MCF 10A (cell line): Measurements from ENCODE around the gene ABCC4. TPM values are rescaled to one million over a fixed set of nuclear protein-coding genes. Genes with fewer than 3 reads are reported as not detected.
"Not testable (repeated sequence)": the region's sequence is repeated elsewhere in the genome, so short reads cannot be mapped to it uniquely, and the experiment has no call there.

ENCODE experiments used
- BruUV-seq: library from RNA; stranded (reverse); fragments of 400-500 nt; replicated peaks from 2 replicates; lab custom pipeline; 2021; lab: Mats Ljungman, UMichigan
- CTCF ChIA-PET: fragments of 300-600 bp; sonication (Branson Sonifier 250); formaldehyde crosslinking; extraction: SDS; loops from one replicate; lab custom pipeline; 2021; ENCODE audit warnings: antibody characterized with exemption, inconsistent platforms; lab: Yijun Ruan, JAX
- POLR2A ChIA-PET: fragments of 300-600, 350-650 bp; sonication (Branson Sonifier 250); formaldehyde crosslinking; extraction: SDS; loops from one replicate; lab custom pipeline; 2020; ENCODE audit warnings: antibody characterized with exemption, inconsistent platforms; lab: Yijun Ruan, JAX
- DNase-seq: peaks from one replicate; pipeline ENCODE4 v3.0.0-alpha.2; 2018; ENCODE audit not compliant: unreplicated experiment
- H3K27ac Mint-ChIP-seq: one replicate; pipeline ENCODE4 v1.8.0; 2022; ENCODE audit warnings: mild to moderate bottlenecking, low read depth, mixed read lengths; ENCODE audit not compliant: unreplicated experiment
- H3K27me3 Mint-ChIP-seq: one replicate; pipeline ENCODE4 v1.8.0; 2022; ENCODE audit warnings: mixed read lengths; ENCODE audit not compliant: insufficient read depth, unreplicated experiment
- H3K36me3 Mint-ChIP-seq: one replicate; pipeline ENCODE4 v1.8.0; 2022; ENCODE audit warnings: mild to moderate bottlenecking, moderate library complexity, mixed read lengths; ENCODE audit not compliant: insufficient read depth, unreplicated experiment
- H3K4me1 Mint-ChIP-seq: one replicate; pipeline ENCODE4 v1.8.0; 2022; ENCODE audit warnings: mixed read lengths; ENCODE audit not compliant: insufficient read depth, unreplicated experiment
- H3K4me3 Mint-ChIP-seq: one replicate; pipeline ENCODE4 v1.8.0; 2022; ENCODE audit warnings: mild to moderate bottlenecking, moderate library complexity, mixed read lengths; ENCODE audit not compliant: unreplicated experiment
- H3K9me3 Mint-ChIP-seq: one replicate; pipeline ENCODE4 v1.8.0; 2022; ENCODE audit warnings: mixed read lengths; ENCODE audit not compliant: unreplicated experiment
- CTCF ChIP-seq: fragments of 200-600 bp; IDR thresholded peaks from one replicate; pipeline ENCODE4 v1.8.0; 2022; ENCODE audit warnings: antibody characterized with exemption, mild to moderate bottlenecking; ENCODE audit not compliant: unreplicated experiment
- intact Hi-C: fragments of 100-400 bp; cut with micrococcal nuclease; formaldehyde crosslinking; loops from 2 replicates; pipeline ENCODE4 v1.14.1; 2022
- total RNA-seq: library from RNA; stranded (reverse); gene quantifications from 2 replicates; pipeline ENCODE4 v1.2.3, GENCODE V29; 2022

Gene ABCC4
- total RNA-seq, 1 experiment from 2014 or later, result 13.9 TPM

GRCh38 chr13:95174517-95174916 is 126.7 kb downstream of the ABCC4 start:
- no peaks in the 10 kb centered on the region for H3K4me1 Mint-ChIP-seq
- peaks cover 12% of the 10 kb centered on the region for H3K36me3 Mint-ChIP-seq
- ChIA-PET POLR2A (no interaction called here), CTCF (interaction anchor here (0.5 kb wide), 1 partner anchor 1551 kb away, joined by 3 read pairs; no protein-coding TSS in a partner anchor)
- H3K4me3 Mint-ChIP-seq, result no peak overlapping the region
- H3K27ac Mint-ChIP-seq, result no peak overlapping the region
- no peaks in the 10 kb centered on the region for H3K27me3 Mint-ChIP-seq
- TF ChIP-seq CTCF, result no peak
- no TSS peak for BruUV-seq
- DNase-seq, result no peak
- H3K9me3 Mint-ChIP-seq, result no peaks in the 10 kb centered on the region
- intact Hi-C loops, result no loop called here

GRCh38 chr13:95168191-95168590 is 133.1 kb downstream of the ABCC4 start:
- CTCF ChIA-PET, result no interaction called here
- no peak overlapping the region for H3K27ac Mint-ChIP-seq
- DNase-seq, result no peak
- TF ChIP-seq CTCF, result no peak
- intact Hi-C loops, result no loop called here
- POLR2A ChIA-PET, result no interaction called here
- H3K4me1 Mint-ChIP-seq, result no peaks in the 10 kb centered on the region
- no TSS peak for BruUV-seq
- H3K36me3 Mint-ChIP-seq, result no peaks in the 10 kb centered on the region
- H3K9me3 Mint-ChIP-seq, result no peaks in the 10 kb centered on the region
- no peak overlapping the region for H3K4me3 Mint-ChIP-seq
- no peaks in the 10 kb centered on the region for H3K27me3 Mint-ChIP-seq

GRCh38 chr13:95167003-95167402 is 134.2 kb downstream of the ABCC4 start:
- H3K27me3 Mint-ChIP-seq, POLR2A ChIA-PET, intact Hi-C loops, BruUV-seq, DNase-seq, H3K9me3 Mint-ChIP-seq, H3K27ac Mint-ChIP-seq, H3K36me3 Mint-ChIP-seq, H3K4me3 Mint-ChIP-seq, CTCF ChIA-PET, H3K4me1 Mint-ChIP-seq: not testable (repeated sequence)

GRCh38 chr13:95164830-95165229 is 136.4 kb downstream of the ABCC4 start:
- Mint-ChIP-seq H3K4me1 (no peaks in the 10 kb centered on the region), H3K4me3 (no peak overlapping the region), H3K27ac (no peak overlapping the region), H3K9me3 (no peaks in the 10 kb centered on the region), H3K36me3 (no peaks in the 10 kb centered on the region), H3K27me3 (no peaks in the 10 kb centered on the region)
- TF ChIP-seq CTCF, result no peak
- BruUV-seq, result no TSS peak
- ChIA-PET POLR2A (no interaction called here), CTCF (interaction anchor here (0.5 to 3.6 kb wide), 9 partner anchors 8 to 717 kb away, joined by 3 to 13 read pairs (median 3); no protein-coding TSS in a partner anchor)
- intact Hi-C loops, result no loop called here
- no peak for DNase-seq
